Measurements from ENCODE around the gene SLC4A7.
"Not testable (repeated sequence)": the region's sequence is repeated elsewhere in the genome, so short reads cannot be mapped to it uniquely, and the experiment has no call there.

SLC4A7 gene

GRCh38 chr3:27345959-27346865 lies 138.0 kb downstream of the SLC4A7 start:
- Histone ChIP-seq H3K27me3 (ENCODE audit: control insufficient read depth, insufficient read depth, low read length, poor library complexity, severe bottlenecking) (no peaks in the 10 kb centered on the region), H3K27ac (ENCODE audit: insufficient read depth, low read depth, low read length, poor library complexity, severe bottlenecking) (no peak overlapping the region), H3K36me3 (ENCODE audit: control insufficient read depth, insufficient read depth, low read length) (no peaks in the 10 kb centered on the region), H3K9me3 (ENCODE audit: control insufficient read depth, low read length) (no peaks in the 10 kb centered on the region), H3K4me1 (ENCODE audit: control insufficient read depth, insufficient read depth, low read length) (no peaks in the 10 kb centered on the region), H3K4me3 (ENCODE audit: insufficient read depth, low read depth, low read length) (no peak overlapping the region)
- WGBS, 2 experiments, result 88 to 91% methylated on average over 11 of the region's 11 CpGs

DNA sequence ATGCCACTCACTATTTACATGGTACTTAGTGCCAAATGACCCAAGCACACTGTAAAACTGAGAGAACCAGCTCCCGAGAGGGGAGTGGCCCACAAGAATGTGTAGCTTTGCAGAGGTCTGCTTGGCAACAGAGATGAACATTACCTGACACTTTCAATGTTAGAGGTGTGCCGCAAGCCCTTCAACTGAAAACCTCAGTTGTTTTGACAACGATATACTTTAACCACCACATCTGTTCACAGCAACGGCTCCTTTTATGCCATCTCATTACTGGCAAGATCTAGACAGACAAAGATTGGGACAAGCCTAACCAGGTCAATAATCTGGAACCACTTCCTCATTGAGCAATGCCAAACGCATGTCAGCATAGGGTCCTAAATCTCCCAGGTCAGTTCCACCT lies 138.7 kb downstream of the SLC4A7 start:
- H3K36me3 ChIP-seq (ENCODE audit: control insufficient read depth, insufficient read depth, low read length), result no peaks in the 10 kb centered on the region
- no peaks in the 10 kb centered on the region for H3K4me1 ChIP-seq (ENCODE audit: control insufficient read depth, insufficient read depth, low read length)
- H3K4me3 ChIP-seq (ENCODE audit: insufficient read depth, low read depth, low read length), result no peak overlapping the region
- H3K27me3 ChIP-seq (ENCODE audit: control insufficient read depth, insufficient read depth, low read length, poor library complexity, severe bottlenecking), result no peaks in the 10 kb centered on the region
- no peak overlapping the region for H3K27ac ChIP-seq (ENCODE audit: insufficient read depth, low read depth, low read length, poor library complexity, severe bottlenecking)
- no peaks in the 10 kb centered on the region for H3K9me3 ChIP-seq (ENCODE audit: control insufficient read depth, low read length)
- 90 to 96% methylated on average over 5 of the region's 5 CpGs for WGBS, 2 experiments

- no peaks in the 10 kb centered on the region for H3K4me1 ChIP-seq (ENCODE audit: control insufficient read depth, insufficient read depth, low read length)
- H3K36me3 ChIP-seq (ENCODE audit: control insufficient read depth, insufficient read depth, low read length), result no peaks in the 10 kb centered on the region
- H3K4me3 ChIP-seq (ENCODE audit: insufficient read depth, low read depth, low read length), result no peak overlapping the region
- H3K27me3 ChIP-seq (ENCODE audit: control insufficient read depth, insufficient read depth, low read length, poor library complexity, severe bottlenecking), result no peaks in the 10 kb centered on the region
- H3K27ac ChIP-seq (ENCODE audit: insufficient read depth, low read depth, low read length, poor library complexity, severe bottlenecking), result no peak overlapping the region
- no peaks in the 10 kb centered on the region for H3K9me3 ChIP-seq (ENCODE audit: control insufficient read depth, low read length)
- WGBS, 2 experiments, result 93 to 94% methylated on average over 1 of the region's 2 CpGs
These were observed 139.1 kb downstream of the SLC4A7 start for GRCh38 chr3:27345045-27345444.

DNA sequence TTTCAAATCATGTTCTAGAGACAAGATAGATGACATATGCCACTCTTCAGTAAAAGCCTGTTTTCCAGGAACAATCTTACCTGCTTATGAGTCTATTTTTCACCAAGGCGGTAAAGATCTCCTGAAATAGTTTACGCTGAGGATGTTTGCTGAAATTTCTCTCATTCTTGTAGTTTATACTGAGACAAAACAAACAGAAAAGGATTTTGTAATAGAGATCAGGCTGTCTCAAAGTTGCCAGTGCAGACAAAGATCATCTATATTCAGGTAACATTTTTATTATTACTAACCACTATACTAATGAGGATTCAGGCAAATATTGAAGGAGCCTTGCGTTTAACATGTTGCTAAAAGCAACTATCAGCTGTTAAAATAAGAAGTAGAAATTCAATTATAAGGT lies 140.0 kb downstream of the SLC4A7 start:
- no peaks in the 10 kb centered on the region for H3K9me3 ChIP-seq (ENCODE audit: control insufficient read depth, low read length)

GRCh38 chr3:27342267-27342666 lies 141.9 kb downstream of the SLC4A7 start:
- 83 to 86% methylated on average over 1 of the region's 1 CpG for WGBS, 2 experiments
- H3K36me3 ChIP-seq (ENCODE audit: control insufficient read depth, insufficient read depth, low read length), result no peaks in the 10 kb centered on the region
- H3K9me3 ChIP-seq (ENCODE audit: control insufficient read depth, low read length), result no peaks in the 10 kb centered on the region
- no peak overlapping the region for H3K4me3 ChIP-seq (ENCODE audit: insufficient read depth, low read depth, low read length)
- H3K4me1 ChIP-seq (ENCODE audit: control insufficient read depth, insufficient read depth, low read length), result no peaks in the 10 kb centered on the region
- H3K27ac ChIP-seq (ENCODE audit: insufficient read depth, low read depth, low read length, poor library complexity, severe bottlenecking), result no peak overlapping the region
- no peaks in the 10 kb centered on the region for H3K27me3 ChIP-seq (ENCODE audit: control insufficient read depth, insufficient read depth, low read length, poor library complexity, severe bottlenecking)

More for the DNA sequence above, 140.0 kb downstream of the SLC4A7 start:
- WGBS, 2 experiments, result 95 to 100% methylated on average over 1 to 2 of the region's 3 CpGs
- H3K4me1 ChIP-seq (ENCODE audit: control insufficient read depth, insufficient read depth, low read length), result no peaks in the 10 kb centered on the region
- no peak overlapping the region for H3K4me3 ChIP-seq (ENCODE audit: insufficient read depth, low read depth, low read length)
- no peaks in the 10 kb centered on the region for H3K27me3 ChIP-seq (ENCODE audit: control insufficient read depth, insufficient read depth, low read length, poor library complexity, severe bottlenecking)
- no peak overlapping the region for H3K27ac ChIP-seq (ENCODE audit: insufficient read depth, low read depth, low read length, poor library complexity, severe bottlenecking)
- H3K36me3 ChIP-seq (ENCODE audit: control insufficient read depth, insufficient read depth, low read length), result no peaks in the 10 kb centered on the region

GRCh38 chr3:27340534-27340933 lies 143.7 kb downstream of the SLC4A7 start:
- H3K27me3 ChIP-seq (ENCODE audit: control insufficient read depth, insufficient read depth, low read length, poor library complexity, severe bottlenecking), result no peaks in the 10 kb centered on the region
- 89% methylated on average over 1 of the region's 1 CpG for WGBS, 2 experiments
- no peak overlapping the region for H3K27ac ChIP-seq (ENCODE audit: insufficient read depth, low read depth, low read length, poor library complexity, severe bottlenecking)
- H3K9me3 ChIP-seq (ENCODE audit: control insufficient read depth, low read length), result no peaks in the 10 kb centered on the region
- no peaks in the 10 kb centered on the region for H3K36me3 ChIP-seq (ENCODE audit: control insufficient read depth, insufficient read depth, low read length)
- H3K4me1 ChIP-seq (ENCODE audit: control insufficient read depth, insufficient read depth, low read length), result no peaks in the 10 kb centered on the region
- H3K4me3 ChIP-seq (ENCODE audit: insufficient read depth, low read depth, low read length), result no peak overlapping the region

- Histone ChIP-seq H3K27me3 (ENCODE audit: control insufficient read depth, insufficient read depth, low read length, poor library complexity, severe bottlenecking) (no peaks in the 10 kb centered on the region), H3K4me3 (ENCODE audit: insufficient read depth, low read depth, low read length) (no peak overlapping the region), H3K4me1 (ENCODE audit: control insufficient read depth, insufficient read depth, low read length) (no peaks in the 10 kb centered on the region), H3K27ac (ENCODE audit: insufficient read depth, low read depth, low read length, poor library complexity, severe bottlenecking) (no peak overlapping the region), H3K9me3 (ENCODE audit: control insufficient read depth, low read length) (no peaks in the 10 kb centered on the region), H3K36me3 (ENCODE audit: control insufficient read depth, insufficient read depth, low read length) (no peaks in the 10 kb centered on the region)
- WGBS, 2 experiments, result no CpG with 5 or more reads among the region's 1 CpG
These were observed 148.6 kb downstream of the SLC4A7 start for GRCh38 chr3:27335571-27335970.

GRCh38 chr3:27333843-27334242 lies 150.3 kb downstream of the SLC4A7 start:
- no peaks in the 10 kb centered on the region for H3K9me3 ChIP-seq (ENCODE audit: control insufficient read depth, low read length)
- H3K4me1 ChIP-seq (ENCODE audit: control insufficient read depth, insufficient read depth, low read length), result no peaks in the 10 kb centered on the region
- no peak overlapping the region for H3K4me3 ChIP-seq (ENCODE audit: insufficient read depth, low read depth, low read length)
- H3K27me3 ChIP-seq (ENCODE audit: control insufficient read depth, insufficient read depth, low read length, poor library complexity, severe bottlenecking), result no peaks in the 10 kb centered on the region
- no peaks in the 10 kb centered on the region for H3K36me3 ChIP-seq (ENCODE audit: control insufficient read depth, insufficient read depth, low read length)
- H3K27ac ChIP-seq (ENCODE audit: insufficient read depth, low read depth, low read length, poor library complexity, severe bottlenecking), result no peak overlapping the region

DNA sequence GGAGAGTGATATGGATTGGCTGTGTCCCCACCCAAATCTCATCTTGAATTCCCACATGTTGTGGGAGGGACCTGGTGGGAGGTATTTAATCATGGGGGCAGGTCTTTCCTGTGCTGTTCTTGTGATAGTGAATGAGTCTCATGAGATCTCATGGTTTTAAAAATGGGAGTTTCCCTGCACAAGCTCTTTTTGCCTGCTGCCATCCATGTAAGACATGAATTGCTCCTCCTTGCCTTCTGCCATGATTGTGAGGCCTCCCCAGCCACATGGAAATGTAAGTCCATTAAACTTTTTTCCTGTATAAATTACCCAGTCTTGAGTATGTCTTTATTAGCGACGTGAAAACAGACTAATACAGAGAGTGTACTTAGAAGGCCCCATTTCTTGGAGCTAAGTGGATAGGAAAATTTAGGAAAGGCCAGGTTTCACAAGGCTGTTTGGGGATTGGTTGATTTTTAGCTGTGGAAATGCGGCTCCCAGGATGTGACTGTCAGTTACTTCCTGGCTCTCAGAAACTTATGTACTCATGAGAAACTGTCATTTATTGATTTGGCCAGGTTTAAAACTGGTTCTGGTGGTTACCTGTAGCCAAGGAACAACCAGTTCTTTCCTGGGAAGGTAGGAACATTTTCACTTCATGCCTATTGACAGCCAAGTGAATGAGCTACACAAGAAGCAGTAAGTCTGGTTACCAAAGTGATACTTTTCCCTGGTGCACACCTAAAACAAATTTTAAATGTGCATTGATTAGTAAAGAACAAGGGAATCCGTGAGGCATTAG lies 155.0 kb downstream of the SLC4A7 start:
- not testable (repeated sequence) for H3K27ac ChIP-seq (ENCODE audit: insufficient read depth, low read depth, low read length, poor library complexity, severe bottlenecking); H3K4me3 ChIP-seq (ENCODE audit: insufficient read depth, low read depth, low read length); H3K9me3 ChIP-seq (ENCODE audit: control insufficient read depth, low read length); H3K27me3 ChIP-seq (ENCODE audit: control insufficient read depth, insufficient read depth, low read length, poor library complexity, severe bottlenecking); H3K4me1 ChIP-seq (ENCODE audit: control insufficient read depth, insufficient read depth, low read length); H3K36me3 ChIP-seq (ENCODE audit: control insufficient read depth, insufficient read depth, low read length)
- 93% methylated on average over 4 of the region's 4 CpGs for WGBS, 2 experiments

Data from ectodermal cell (in vitro differentiated cells).